ENCODE data around the gene APOBEC3A.

DNA sequence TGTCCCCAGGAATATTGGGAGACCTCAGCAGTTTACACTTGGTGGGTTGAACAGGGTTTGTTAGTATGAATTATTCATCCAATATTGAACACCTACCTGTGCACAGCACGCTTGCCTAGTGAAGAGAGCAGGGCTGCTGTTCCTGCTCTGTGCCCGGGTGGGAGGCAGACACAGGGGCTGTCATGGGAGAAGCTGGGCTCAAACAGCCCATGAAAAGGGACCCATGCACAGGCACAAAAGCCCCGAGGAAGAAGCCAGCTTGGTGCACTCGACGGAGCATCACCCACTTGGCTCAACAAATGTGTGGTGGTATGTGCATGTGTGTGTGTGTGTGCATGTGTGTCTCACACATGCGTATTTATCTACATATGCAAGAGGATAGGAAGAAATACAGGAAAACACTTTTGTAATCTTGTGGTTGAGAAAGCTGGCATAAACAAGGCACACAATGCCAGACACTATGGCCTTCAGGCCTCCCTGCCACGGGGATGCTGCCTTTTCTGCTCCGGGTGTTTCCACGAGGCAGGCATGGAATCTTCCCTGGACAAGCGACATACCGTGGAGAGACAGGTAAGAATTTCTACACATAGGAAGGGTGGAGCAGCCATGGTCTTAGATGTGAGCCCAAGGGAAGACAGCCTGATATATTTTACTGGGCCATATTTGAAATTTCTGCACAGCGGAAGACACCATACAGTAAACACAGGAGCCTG, 5.0 kb upstream of the APOBEC3A start:
- no peak for TF ChIP-seq EZH2 (IDR thresholded peaks at IDR 0.05; ENCODE audit: borderline replicate concordance, low read depth, low read length, severe bottlenecking)
- TF ChIP-seq, protein P1, sequence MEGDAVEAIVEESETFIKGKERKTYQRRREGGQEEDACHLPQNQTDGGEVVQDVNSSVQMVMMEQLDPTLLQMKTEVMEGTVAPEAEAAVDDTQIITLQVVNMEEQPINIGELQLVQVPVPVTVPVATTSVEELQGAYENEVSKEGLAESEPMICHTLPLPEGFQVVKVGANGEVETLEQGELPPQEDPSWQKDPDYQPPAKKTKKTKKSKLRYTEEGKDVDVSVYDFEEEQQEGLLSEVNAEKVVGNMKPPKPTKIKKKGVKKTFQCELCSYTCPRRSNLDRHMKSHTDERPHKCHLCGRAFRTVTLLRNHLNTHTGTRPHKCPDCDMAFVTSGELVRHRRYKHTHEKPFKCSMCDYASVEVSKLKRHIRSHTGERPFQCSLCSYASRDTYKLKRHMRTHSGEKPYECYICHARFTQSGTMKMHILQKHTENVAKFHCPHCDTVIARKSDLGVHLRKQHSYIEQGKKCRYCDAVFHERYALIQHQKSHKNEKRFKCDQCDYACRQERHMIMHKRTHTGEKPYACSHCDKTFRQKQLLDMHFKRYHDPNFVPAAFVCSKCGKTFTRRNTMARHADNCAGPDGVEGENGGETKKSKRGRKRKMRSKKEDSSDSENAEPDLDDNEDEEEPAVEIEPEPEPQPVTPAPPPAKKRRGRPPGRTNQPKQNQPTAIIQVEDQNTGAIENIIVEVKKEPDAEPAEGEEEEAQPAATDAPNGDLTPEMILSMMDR (IDR thresholded peaks at IDR 0.05; ENCODE audit: borderline replicate concordance, extremely low read depth, low read length, poor library complexity, severe bottlenecking), result no peak

All from DND-41 (cell line).